Nucleus accumbens (tissue), 56 donors: ENCODE measurements around the gene KMT5B.

Source experiments
- DNase-seq, 56 donors: peaks; one replicate each; lab custom pipeline; 2025; lab: John Stamatoyannopoulos, UW

The KMT5B gene

DNA sequence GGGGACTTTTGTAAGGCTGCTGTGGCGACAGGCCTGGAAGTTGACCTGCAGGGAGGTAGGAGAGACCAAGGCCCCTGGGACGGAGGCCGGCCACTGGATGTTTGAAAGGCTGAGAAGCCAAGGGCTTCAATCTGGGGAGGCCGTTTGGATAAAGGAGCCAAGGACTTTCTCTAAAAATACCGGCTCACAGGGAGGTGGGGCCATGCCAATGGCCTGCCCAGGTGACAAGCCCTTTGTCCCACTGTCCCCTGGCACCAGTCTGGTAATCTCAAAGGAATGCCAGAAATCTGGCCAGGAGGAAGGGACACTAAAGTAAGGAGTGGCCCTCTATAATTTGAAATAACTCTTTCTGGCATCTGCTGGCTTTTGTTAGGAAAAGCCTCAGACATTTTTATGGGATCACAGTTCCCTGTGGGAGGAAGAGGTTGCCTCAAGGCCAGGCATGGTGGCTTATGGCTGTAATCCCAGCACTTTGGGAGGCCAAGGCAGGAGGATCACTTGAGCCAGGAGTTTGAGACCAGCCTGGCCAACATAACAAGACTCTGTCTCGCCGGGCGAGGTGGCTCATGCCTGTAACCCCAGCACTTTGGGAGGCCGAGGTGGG, 90.1 kb downstream of the KMT5B start:
- peak in 1 of 56 donors; percentile 13 for DNase-seq

DNA sequence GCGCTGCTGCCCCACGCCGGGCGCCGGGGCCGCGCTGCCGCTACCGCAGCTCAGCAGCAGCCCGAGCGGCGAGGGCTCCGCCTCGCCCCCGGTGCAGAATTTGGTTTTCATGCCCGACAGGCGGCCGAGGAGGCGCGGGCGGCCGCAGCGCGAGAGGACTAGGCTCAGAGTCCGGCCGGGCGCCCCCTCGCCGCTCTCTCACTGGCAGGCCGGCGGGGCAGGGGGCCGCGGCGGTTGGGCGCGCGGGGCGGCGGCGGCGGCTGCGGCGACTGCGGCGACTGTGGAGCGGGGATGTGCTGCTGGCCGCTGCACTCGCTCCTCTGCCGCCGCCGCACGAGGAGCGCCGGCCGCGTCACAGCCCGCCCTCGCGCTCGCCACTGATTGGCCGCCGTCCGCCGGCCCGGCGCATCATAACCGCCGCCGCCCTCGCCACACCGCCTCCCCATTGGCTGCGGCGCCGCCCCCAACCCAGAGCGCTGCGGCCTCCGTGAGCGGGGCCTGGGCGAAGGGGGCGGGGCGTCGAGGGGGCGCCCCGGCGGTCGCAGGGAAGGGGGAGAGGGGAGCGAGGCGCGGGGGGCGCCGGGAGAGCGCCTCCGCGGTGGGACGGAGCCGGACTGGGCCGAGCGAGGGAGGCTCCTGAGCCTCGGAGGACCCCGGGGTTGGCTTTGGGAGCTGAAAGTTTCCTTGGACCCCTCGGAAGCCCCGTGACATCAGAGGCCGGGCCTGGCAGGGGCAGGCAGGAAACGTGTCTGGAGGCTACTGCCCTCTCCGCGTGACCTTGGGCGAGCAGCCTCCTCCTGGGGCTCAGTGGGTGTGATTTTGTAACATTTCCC, 91.8 kb downstream of the KMT5B start, which contains the start of gene CHKA:
Gene CHKA, minus strand, starts transcription at position 322 of the 833 bp plus-strand sequence. Its CDS starts 211 bp downstream, at position 111.
- peak in 55 of 56 donors; percentile 56 to 96 (median 91) for DNase-seq

GRCh38 chr11:68120273-68121066, 92.6 kb downstream of the KMT5B start:
- DNase-seq: peak in 42 of 56 donors; percentile 26 to 79 (median 52)

DNA sequence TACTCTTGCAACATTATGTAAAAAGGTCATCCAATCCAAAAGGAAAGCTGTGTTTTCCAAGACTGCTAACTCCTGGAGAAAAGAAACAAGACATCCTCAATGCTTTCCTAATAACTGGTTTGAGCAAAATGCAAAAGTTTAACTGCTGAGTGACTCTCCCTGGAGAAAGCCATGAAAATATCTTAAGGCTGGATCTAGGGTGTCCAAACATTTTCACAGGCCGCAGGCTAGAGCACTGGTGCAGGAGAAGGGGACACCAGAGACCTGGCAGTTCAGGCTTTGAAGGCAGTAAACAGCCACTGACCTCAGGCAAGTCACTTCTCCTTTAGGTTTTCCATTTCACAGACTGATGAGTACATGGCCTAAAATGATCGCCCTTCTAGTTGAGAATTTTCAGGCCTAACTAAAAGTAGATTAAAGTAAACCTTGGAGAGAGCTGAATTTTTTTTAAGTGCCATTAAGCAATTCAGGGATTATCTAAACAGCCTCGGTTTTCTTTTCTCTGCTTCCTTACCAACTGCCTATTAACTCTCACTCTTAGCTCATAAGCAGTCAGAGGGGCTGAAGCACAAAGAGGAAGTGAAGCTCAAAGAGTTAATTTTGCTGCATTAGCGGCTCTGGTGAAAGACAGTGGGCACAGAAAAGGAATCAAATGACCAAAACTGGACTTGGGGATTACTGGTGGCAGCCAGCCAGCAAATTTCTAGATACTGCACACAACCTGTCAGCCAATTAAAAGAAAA, 94.2 kb downstream of the KMT5B start:
- peak in 3 of 56 donors; percentile 22 to 25 (median 24) for DNase-seq

DNA sequence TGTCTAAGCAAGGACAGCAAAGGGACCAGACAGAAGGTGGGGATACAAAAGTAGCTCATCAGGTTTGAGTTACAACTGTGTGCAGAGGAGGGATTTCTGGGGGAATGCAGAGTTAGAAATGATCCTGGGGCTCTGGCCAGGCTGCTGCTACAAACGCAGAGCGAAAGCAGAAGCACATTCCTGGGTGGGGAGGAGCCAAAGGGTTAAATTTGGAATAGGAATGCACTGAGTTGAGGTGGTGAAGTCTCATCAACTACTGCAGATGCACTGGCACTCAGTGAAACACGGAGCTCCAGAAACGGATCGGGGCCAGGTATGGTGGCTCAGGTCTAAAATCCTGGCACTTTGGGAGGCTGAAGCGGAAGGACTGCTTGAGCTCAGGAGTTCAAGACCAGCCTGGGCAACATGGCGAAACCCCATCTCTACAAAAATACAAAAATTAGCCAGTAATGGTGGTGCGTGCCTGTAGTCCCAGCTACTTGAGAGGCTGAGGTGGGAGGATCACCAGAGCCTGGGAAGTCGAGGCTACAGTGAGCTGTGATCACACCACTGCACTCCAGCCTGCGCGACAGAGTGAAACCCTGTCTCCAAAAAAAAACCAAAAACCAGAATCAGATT, 95.1 kb downstream of the KMT5B start:
- no peak for DNase-seq

GRCh38 chr11:68116974-68117373, 96.1 kb downstream of the KMT5B start:
- peak in 3 of 56 donors; percentile 14 to 42 (median 24) for DNase-seq

- no peak for DNase-seq
These were observed 97.0 kb downstream of the KMT5B start for GRCh38 chr11:68116126-68116525.

- no peak for DNase-seq
These were observed 97.8 kb downstream of the KMT5B start for GRCh38 chr11:68115285-68115684.

DNA sequence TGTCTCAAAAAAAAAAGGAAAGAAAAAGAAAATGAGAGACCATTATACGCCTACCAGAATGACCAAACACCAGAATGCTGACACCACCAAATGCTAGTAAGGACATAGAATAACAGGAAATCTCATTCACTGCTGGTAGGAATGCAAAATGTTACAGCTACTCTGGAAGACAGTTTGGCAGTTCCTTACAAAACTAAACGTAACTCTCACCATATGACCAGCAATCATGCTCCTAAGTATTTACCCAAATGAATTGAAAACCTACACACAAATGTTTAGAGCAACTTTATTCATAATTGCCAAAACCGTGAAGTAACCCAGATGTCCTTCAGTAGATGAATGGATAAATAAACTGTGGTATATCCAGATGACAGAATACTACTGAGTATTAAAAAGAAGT, 99.1 kb downstream of the KMT5B start:
- DNase-seq: no peak

- DNase-seq: no peak
These were observed 105.4 kb downstream of the KMT5B start for GRCh38 chr11:68107689-68108088.

GRCh38 chr11:68106165-68106940, 106.7 kb downstream of the KMT5B start:
- DNase-seq: peak in 2 of 56 donors; percentile 25 to 34
